Caco-2 (cell line): ENCODE results near the gene KLK15. TPM values are rescaled to one million over a fixed set of nuclear protein-coding genes. Genes with fewer than 3 reads are reported as not detected.

Experiments
- BruUV-seq: library from RNA; stranded (reverse); fragments of 400-500 nt; replicated peaks from 2 replicates; lab custom pipeline; 2021; lab: Mats Ljungman, UMichigan
- CTCF ChIA-PET: fragments of 300-600 bp; sonication (Branson Sonifier 250); formaldehyde crosslinking; loops from one replicate; lab custom pipeline; 2022; ENCODE audit warnings: antibody characterized with exemption; lab: Charles Lee
- POLR2A ChIA-PET: fragments of 300-600 bp; sonication (Branson Sonifier 250); formaldehyde crosslinking; loops from one replicate; lab custom pipeline; 2022; ENCODE audit warnings: antibody characterized with exemption; lab: Charles Lee
- DNase-seq, 2 experiments: peaks; one replicate each; pipeline versions ENCODE4 v3.0.0 to v3.0.0-alpha.2; 2020 to 2022
- H3K27me3 ChIP-seq: replicated peaks from 2 replicates; pipeline ENCODE4 v1.6.0; 2011; ENCODE audit warnings: low read length; ENCODE audit not compliant: control insufficient read depth, insufficient read depth
- H3K36me3 ChIP-seq: 2 replicates; pipeline ENCODE4 v1.5.1; 2011; ENCODE audit warnings: low read length; ENCODE audit not compliant: control insufficient read depth, insufficient read depth
- H3K4me1 ChIP-seq: fragments of 250-450 bp; sonication (Bioruptor Pico); 2 replicates; pipeline ENCODE4 v1.5.1; 2020; ENCODE audit warnings: mild to moderate bottlenecking
- H3K4me3 ChIP-seq: 2 replicates; pipeline ENCODE4 v1.5.1; 2011; ENCODE audit warnings: low read depth, mild to moderate bottlenecking, control low read depth, low read length
- H3K9me3 ChIP-seq: fragments of 250-450 bp; sonication (Bioruptor Pico); 2 replicates; pipeline ENCODE4 v1.5.1; 2020; ENCODE audit warnings: mild to moderate bottlenecking, moderate library complexity
- H3K27ac Mint-ChIP-seq: one replicate; pipeline ENCODE4 v1.8.0; 2022; ENCODE audit warnings: mixed read lengths; ENCODE audit not compliant: unreplicated experiment
- H3K27me3 Mint-ChIP-seq: one replicate; pipeline ENCODE4 v1.8.0; 2022; ENCODE audit warnings: mixed read lengths; ENCODE audit not compliant: insufficient read depth, unreplicated experiment
- H3K36me3 Mint-ChIP-seq: one replicate; pipeline ENCODE4 v1.8.0; 2022; ENCODE audit warnings: mild to moderate bottlenecking, mixed read lengths; ENCODE audit not compliant: insufficient read depth, unreplicated experiment
- H3K4me1 Mint-ChIP-seq: one replicate; pipeline ENCODE4 v1.8.0; 2022; ENCODE audit warnings: low read depth, mixed read lengths; ENCODE audit not compliant: unreplicated experiment
- H3K4me3 Mint-ChIP-seq: one replicate; pipeline ENCODE4 v1.8.0; 2022; ENCODE audit warnings: mild to moderate bottlenecking, moderate library complexity, mixed read lengths; ENCODE audit not compliant: unreplicated experiment
- H3K9me3 Mint-ChIP-seq: one replicate; pipeline ENCODE4 v1.8.0; 2022; ENCODE audit warnings: mixed read lengths; ENCODE audit not compliant: unreplicated experiment
- intact Hi-C: fragments of 100-400 bp; cut with micrococcal nuclease; formaldehyde crosslinking; loops from one replicate; pipeline ENCODE4 v1.10.0; 2022; ENCODE audit not compliant: unreplicated experiment
- total RNA-seq: library from RNA; stranded (reverse); gene quantifications from 2 replicates; pipeline ENCODE4 v1.2.3, GENCODE V29; 2022
- TF ChIP-seq, protein P1 (sequence below), 2 experiments: fragments of 200-600 bp in 1 of 2; IDR thresholded peaks; 1 replicate in 1 of 2; 2 replicates in 1 of 2; pipeline versions ENCODE4 v1.5.1 to v1.8.0; 2011 to 2022; ENCODE audit warnings: antibody characterized with exemption in 1 of 2, control low read depth in 1 of 2, inconsistent platforms in 1 of 2, low read depth in 1 of 2, low read length in 1 of 2, mild to moderate bottlenecking in 1 of 2, moderate library complexity in 1 of 2; ENCODE audit not compliant: insufficient read depth in 1 of 2, severe bottlenecking in 1 of 2, unreplicated experiment in 1 of 2

KLK15 gene
- total RNA-seq, 1 experiment from 2014 or later, result not detected

DNA sequence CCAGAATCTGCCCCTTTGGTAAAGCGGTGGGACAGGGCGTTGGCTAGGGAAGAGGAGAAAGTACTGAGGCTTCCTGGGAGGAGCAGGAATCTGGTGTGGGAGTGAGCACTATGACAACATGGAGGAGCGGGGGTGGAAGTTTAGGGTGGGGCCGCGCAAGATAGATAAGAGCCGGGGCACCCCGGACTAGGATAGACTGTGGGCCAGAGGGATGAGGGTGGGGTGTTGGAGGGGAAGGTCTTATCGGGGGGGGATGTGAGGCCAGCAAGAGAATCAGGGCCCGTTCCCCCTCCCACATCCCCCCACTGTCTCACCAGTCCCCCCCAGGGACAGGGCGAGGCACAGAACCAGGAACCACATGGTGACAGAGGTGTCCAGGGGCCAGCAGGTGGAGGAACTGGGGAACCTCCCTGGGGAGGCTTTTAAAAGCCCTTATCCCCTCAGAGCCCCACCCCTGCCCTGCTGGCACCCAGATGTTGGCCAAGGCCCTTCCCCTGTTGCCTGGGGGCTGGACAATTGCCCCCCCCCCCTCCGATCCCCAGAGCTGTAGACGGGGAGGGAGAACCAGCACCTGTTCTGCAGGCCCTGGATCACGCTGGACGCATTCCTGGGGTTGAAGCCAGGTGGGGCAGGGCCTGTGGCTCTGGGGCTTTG is 9.9 kb downstream of the KLK15 start, which contains the start of gene KLK1:
Gene KLK1 (minus strand): TSS at position 399 of the 654 bp plus-strand sequence. CDS start 39 bp downstream, at position 360.
- H3K36me3 ChIP-seq, result no peaks in the 10 kb centered on the region
- no peaks in the 10 kb centered on the region; the same call in 1 of the 2 replicates for H3K27me3 ChIP-seq
- no peak within 1 kb of the TSS for H3K4me3 ChIP-seq
- no peak within 1 kb of the TSS for H3K4me3 Mint-ChIP-seq
- POLR2A ChIA-PET, result interaction anchor here (0.7 kb wide), 1 partner anchor 31 kb away, joined by 3 read pairs; no protein-coding TSS in a partner anchor
- H3K36me3 Mint-ChIP-seq, result peaks cover 4% of the 10 kb centered on the region
- H3K27me3 Mint-ChIP-seq, result peaks cover 27% of the 10 kb centered on the region
- no TSS peak for BruUV-seq
- no peaks in the 10 kb centered on the region for H3K9me3 Mint-ChIP-seq
- H3K4me1 ChIP-seq, result peaks cover 10% of the 10 kb centered on the region
- TF ChIP-seq, protein P1, sequence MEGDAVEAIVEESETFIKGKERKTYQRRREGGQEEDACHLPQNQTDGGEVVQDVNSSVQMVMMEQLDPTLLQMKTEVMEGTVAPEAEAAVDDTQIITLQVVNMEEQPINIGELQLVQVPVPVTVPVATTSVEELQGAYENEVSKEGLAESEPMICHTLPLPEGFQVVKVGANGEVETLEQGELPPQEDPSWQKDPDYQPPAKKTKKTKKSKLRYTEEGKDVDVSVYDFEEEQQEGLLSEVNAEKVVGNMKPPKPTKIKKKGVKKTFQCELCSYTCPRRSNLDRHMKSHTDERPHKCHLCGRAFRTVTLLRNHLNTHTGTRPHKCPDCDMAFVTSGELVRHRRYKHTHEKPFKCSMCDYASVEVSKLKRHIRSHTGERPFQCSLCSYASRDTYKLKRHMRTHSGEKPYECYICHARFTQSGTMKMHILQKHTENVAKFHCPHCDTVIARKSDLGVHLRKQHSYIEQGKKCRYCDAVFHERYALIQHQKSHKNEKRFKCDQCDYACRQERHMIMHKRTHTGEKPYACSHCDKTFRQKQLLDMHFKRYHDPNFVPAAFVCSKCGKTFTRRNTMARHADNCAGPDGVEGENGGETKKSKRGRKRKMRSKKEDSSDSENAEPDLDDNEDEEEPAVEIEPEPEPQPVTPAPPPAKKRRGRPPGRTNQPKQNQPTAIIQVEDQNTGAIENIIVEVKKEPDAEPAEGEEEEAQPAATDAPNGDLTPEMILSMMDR (IDR thresholded peaks at IDR 0.05; ENCODE audit: insufficient read depth in 1 of 2, low read depth in 1 of 2, low read length in 1 of 2, severe bottlenecking in 1 of 2, unreplicated experiment in 1 of 2), result no peak
- H3K27ac Mint-ChIP-seq, result no peak within 1 kb of the TSS
- CTCF ChIA-PET, result no interaction called here
- no peak for DNase-seq
- no peaks in the 10 kb centered on the region for H3K9me3 ChIP-seq
- intact Hi-C loops, result no loop called here
- H3K4me1 Mint-ChIP-seq, result peaks cover 15% of the 10 kb centered on the region

DNA sequence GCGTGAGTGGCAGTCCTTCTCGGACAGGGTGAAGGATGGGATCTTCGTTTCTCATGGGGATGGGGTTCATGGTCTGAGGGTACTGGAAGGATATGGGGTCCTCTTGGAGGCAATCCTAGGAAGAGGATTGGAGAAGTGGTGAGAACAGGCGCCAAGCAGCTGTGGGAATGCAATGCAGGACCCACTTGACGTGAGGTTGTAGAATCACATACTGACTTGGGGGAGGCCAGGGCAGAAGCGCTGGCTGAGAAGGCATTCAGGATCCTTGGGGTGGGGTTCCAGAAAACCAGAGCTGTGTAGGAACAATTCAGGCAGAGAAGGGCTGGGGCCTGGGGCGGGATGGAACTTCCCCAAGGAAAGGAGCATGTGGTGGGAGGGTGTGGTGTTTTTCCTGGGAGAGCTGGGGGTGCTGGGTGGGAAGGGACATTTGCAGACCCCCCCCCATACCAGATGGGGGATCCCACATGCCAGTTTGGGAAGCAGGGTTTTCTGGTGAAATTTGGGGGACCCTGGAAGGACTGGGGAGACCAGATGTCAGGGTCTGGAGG is 10.6 kb downstream of the KLK15 start:
- peaks cover 4% of the 10 kb centered on the region for H3K36me3 Mint-ChIP-seq
- ChIA-PET POLR2A (no interaction called here), CTCF (no interaction called here)
- H3K27me3 Mint-ChIP-seq, result peaks cover 25% of the 10 kb centered on the region
- no peaks in the 10 kb centered on the region for H3K9me3 Mint-ChIP-seq
- intact Hi-C loops, result no loop called here
- no peak for DNase-seq
- H3K4me3 Mint-ChIP-seq, result no peak overlapping the region
- peaks cover 10% of the 10 kb centered on the region for H3K4me1 ChIP-seq
- no peak overlapping the region for H3K4me3 ChIP-seq
- no peaks in the 10 kb centered on the region; the same call in 1 of the 2 replicates for H3K27me3 ChIP-seq
- H3K9me3 ChIP-seq, result no peaks in the 10 kb centered on the region
- TF ChIP-seq, protein P1 (IDR thresholded peaks at IDR 0.05; ENCODE audit: insufficient read depth in 1 of 2, low read depth in 1 of 2, low read length in 1 of 2, severe bottlenecking in 1 of 2, unreplicated experiment in 1 of 2), result no peak
- H3K4me1 Mint-ChIP-seq, result peaks cover 15% of the 10 kb centered on the region
- no peak overlapping the region for H3K27ac Mint-ChIP-seq
- BruUV-seq, result no TSS peak
- H3K36me3 ChIP-seq, result no peaks in the 10 kb centered on the region

DNA sequence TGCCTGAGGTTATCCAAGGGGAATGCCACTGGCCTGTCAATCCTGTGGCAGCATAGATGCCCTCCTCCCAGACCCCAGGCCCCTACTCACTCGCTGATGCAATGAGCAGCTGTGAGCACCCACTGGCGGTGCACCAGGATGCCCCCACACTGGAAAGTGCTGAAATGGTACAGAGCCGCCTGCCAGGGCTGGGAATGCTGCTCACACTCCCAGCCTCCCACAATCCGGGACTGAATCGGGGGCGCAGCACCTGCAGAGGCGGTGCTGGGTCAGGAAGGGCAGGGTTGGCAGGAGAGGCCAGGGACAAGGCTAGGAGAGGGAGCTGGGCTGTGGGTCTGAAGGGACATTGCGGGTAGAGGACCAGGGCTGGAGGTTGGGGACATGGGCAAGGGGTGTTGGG is 11.8 kb downstream of the KLK15 start:
- DNase-seq, result no peak
- CTCF ChIA-PET, result no interaction called here
- peaks cover 2% of the 10 kb centered on the region; the same call in 1 of the 2 replicates for H3K27me3 ChIP-seq
- Mint-ChIP-seq H3K36me3 (peaks cover 3% of the 10 kb centered on the region), H3K4me1 (peaks cover 15% of the 10 kb centered on the region), H3K4me3 (no peak overlapping the region), H3K9me3 (no peaks in the 10 kb centered on the region), H3K27me3 (peaks cover 19% of the 10 kb centered on the region), H3K27ac (no peak overlapping the region)
- H3K4me3 ChIP-seq, result no peak overlapping the region
- intact Hi-C loops, result no loop called here
- POLR2A ChIA-PET, result no interaction called here
- BruUV-seq, result no TSS peak
- no peaks in the 10 kb centered on the region; the same call in 1 of the 2 replicates for H3K36me3 ChIP-seq
- H3K4me1 ChIP-seq, result peaks cover 10% of the 10 kb centered on the region
- H3K9me3 ChIP-seq, result no peaks in the 10 kb centered on the region
- TF ChIP-seq, protein P1 (IDR thresholded peaks at IDR 0.05; ENCODE audit: insufficient read depth in 1 of 2, low read depth in 1 of 2, low read length in 1 of 2, severe bottlenecking in 1 of 2, unreplicated experiment in 1 of 2), result no peak
